Heart right ventricle (tissue), 16 donors: ENCODE measurements around the gene FAM124B. TPM values are rescaled to one million over a fixed set of nuclear protein-coding genes. Genes with fewer than 3 reads are reported as not detected.
A peak's percentile ranks its signal among the peaks of the same experiment; 100 is the strongest.

Experiments used
- ATAC-seq, 8 donors: fragments of 200-7000 bp; cut with Tn5 transposase; one replicate each; pipeline ENCODE4 v1.9.1; 2020; ENCODE audit warnings: mild to moderate bottlenecking in 8 of 8, moderate library complexity in 8 of 8, moderate number of reproducible peaks in 1 of 8
- DNase-seq, 2 donors: peaks; one replicate each; pipeline ENCODE4 v3.0.0-alpha.2; 2020
- H3K27ac ChIP-seq, 10 donors: fragments of 200-600 bp; sonication (generic) in 2 of 10; one replicate each; pipeline versions ENCODE4 v1.5.0 to v1.8.0; 2020 to 2022; ENCODE audit warnings: mild to moderate bottlenecking in 3 of 10
- H3K27me3 ChIP-seq, 7 donors: fragments of 200-600 bp; one replicate each; pipeline ENCODE4 v1.8.0; 2021 to 2022; ENCODE audit warnings: mild to moderate bottlenecking in 2 of 7
- H3K36me3 ChIP-seq, 9 donors: fragments of 200-600 bp; sonication (generic) in 1 of 9; one replicate each; pipeline versions ENCODE4 v1.5.0 to v1.8.0; 2020 to 2022; ENCODE audit warnings: mild to moderate bottlenecking in 2 of 9
- H3K4me1 ChIP-seq, 9 donors: fragments of 200-600 bp; sonication (generic) in 1 of 9; one replicate each; pipeline versions ENCODE4 v1.5.0 to v1.8.0; 2020 to 2022; ENCODE audit warnings: mild to moderate bottlenecking in 4 of 9
- H3K4me3 ChIP-seq, 10 donors: fragments of 200-600 bp; sonication (generic) in 2 of 10; one replicate each; pipeline versions ENCODE4 v1.5.0 to v1.8.0; 2020 to 2022; ENCODE audit warnings: mild to moderate bottlenecking in 7 of 10, moderate library complexity in 2 of 10
- H3K9me3 ChIP-seq, 11 donors: fragments of 200-600 bp in 10 of 11; sonication (generic) in 2 of 11; one replicate each; pipeline versions ENCODE4 v1.5.0 to v1.8.0; 2013 to 2022; ENCODE audit warnings: mild to moderate bottlenecking in 2 of 11, control low read depth in 1 of 11, moderate library complexity in 1 of 11
- CTCF ChIP-seq, 9 donors: fragments of 200-600 bp; sonication (generic) in 2 of 9; IDR thresholded peaks; one replicate each; pipeline versions ENCODE4 v1.5.0 to v1.8.0; 2021 to 2022; ENCODE audit warnings: antibody characterized with exemption in 9 of 9, mild to moderate bottlenecking in 5 of 9, moderate library complexity in 1 of 9
- WGBS, 2 donors: extraction: QIAGEN DNeasy Blood & Tissue Kit; methylation state at CpG; one replicate each; pipeline ENCODE4 v1.1.7; 2013; ENCODE audit warnings: inconsistent platforms in 1 of 2; 5-methylcytosine and 5-hydroxymethylcytosine counted together
- intact Hi-C, 10 donors: fragments of 100-400 bp; cut with DNase I; formaldehyde crosslinking; loops; one replicate each; pipeline versions ENCODE4 v1.11.1 to v1.14.2; 2022
- polyA plus RNA-seq, 2 donors: library from polyadenylated mRNA; stranded (reverse); fragments of 200-250 nt; gene quantifications; one replicate each; pipeline ENCODE4 v1.2.3, GENCODE V29; 2013
- total RNA-seq, 10 donors: library from RNA; stranded (reverse); fragmentation: NEBNext Ultra II Directional in 3 of 10; extraction: Animal tissue kit (Norgen Biotek cat#: 25700) in 3 of 10; gene quantifications; one replicate each; pipeline versions ENCODE4 v1.2.1 to v1.2.4, GENCODE V29; 2021 to 2023
- donor health status: Arrhythmogenic right ventricular cardiomyopathy.
- donor health status: ischemic (EF 13 %, LVEDD 7.1; RV severe dilation, severe dysfunction).
- donor health status: healthy with polysubstance abuse.
- donor health status: DM: no; HTN: yes; CAD: no.
- donor health status: DM: no; HTN: no; CAD: no.
- donor health status: ischemic (EF 25% LVEDD 6.9; RV normal size, moderate dysfunction).
- donor health status: ischemic (EF 25% LVEDD 5.7; RV mildly dilated, moderate dysfunction).
- donor health status: healthy.
- donor health status: DM: yes; HTN: yes; CAD: no.
- donor health status: Ischemic cardiomyopathy.
- donor health status: ischemic (EF 35%, LVEDD 5.7; RV mildly dilated, moderate dysfunction).
- donor health status: nonischemic (EF 11% LVEDD 7.7; RV severe dilation, severe dysfunction).
- donor health status: DM: yes; HTN: yes; CAD: no.
- donor health status: PGD.
- donor health status: ischemic (EF 29% LVEDD 5.4; RV normal size, mild dysfunction).
- donor health status: nonischemic (EF 23%, LVEDD 6.1; RV moderate dilation, normal function).

Gene FAM124B
- total and polyA plus RNA-seq, 12 donors, result 0.62 to 3.9 (median 1.7) TPM

DNA sequence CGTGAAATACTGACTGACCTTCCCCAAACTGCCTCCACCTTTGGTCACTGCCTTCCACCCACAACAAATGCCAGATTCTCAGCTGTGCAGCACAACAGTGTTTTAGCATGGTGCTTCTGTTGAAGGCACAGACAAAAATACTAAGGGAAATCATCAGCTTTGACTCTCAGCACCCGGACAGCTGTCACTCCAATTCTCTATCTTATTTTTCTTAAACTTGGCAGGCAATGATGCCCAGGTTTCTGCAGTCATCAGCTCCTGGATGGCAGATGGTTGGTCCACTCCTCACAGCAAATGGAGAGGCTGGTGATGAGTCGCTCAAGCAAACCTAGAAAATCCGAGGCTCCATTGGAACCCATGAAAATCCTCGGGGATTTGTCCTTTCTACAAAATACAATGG is 2.9 kb upstream of the FAM124B start:
- DNase-seq, result no peak
- 78 to 82% methylated on average over 5 of the region's 5 CpGs for WGBS, 2 donors
- ATAC-seq, result no peak
- peaks cover 0 to 36% (median 9%) of the 10 kb centered on the region in 9 donors for H3K4me1 ChIP-seq
- no peaks in the 10 kb centered on the region for H3K27me3 ChIP-seq
- peaks cover 0 to 4% (median 0%) of the 10 kb centered on the region in 11 donors for H3K9me3 ChIP-seq
- H3K27ac ChIP-seq, result no peak overlapping the region
- no peak overlapping the region for H3K4me3 ChIP-seq
- intact Hi-C loops, result loop anchor here in 1 of 10 donors (5.0 kb wide), 2 partner anchors 37 to 38 kb away; no protein-coding TSS in a partner anchor
- no peak for TF ChIP-seq CTCF (IDR thresholded peaks at IDR 0.05)
- H3K36me3 ChIP-seq, result no peaks in the 10 kb centered on the region

GRCh38 chr2:224403657-224404056 is 1.8 kb upstream of the FAM124B start:
- peaks cover 0 to 41% (median 9%) of the 10 kb centered on the region in 9 donors for H3K4me1 ChIP-seq
- H3K27me3 ChIP-seq, result no peaks in the 10 kb centered on the region
- no peaks in the 10 kb centered on the region for H3K36me3 ChIP-seq
- no peak overlapping the region for H3K27ac ChIP-seq
- no peak for DNase-seq
- no peak overlapping the region for H3K4me3 ChIP-seq
- no peak for ATAC-seq
- TF ChIP-seq CTCF (IDR thresholded peaks at IDR 0.05), result no peak
- peaks cover 0 to 4% (median 0%) of the 10 kb centered on the region in 11 donors for H3K9me3 ChIP-seq
- intact Hi-C loops, result loop anchor here in 1 of 10 donors (5.0 kb wide), 2 partner anchors 36 to 39 kb away; no protein-coding TSS in a partner anchor
- 95 to 96% methylated on average over 2 of the region's 2 CpGs for WGBS, 2 donors

DNA sequence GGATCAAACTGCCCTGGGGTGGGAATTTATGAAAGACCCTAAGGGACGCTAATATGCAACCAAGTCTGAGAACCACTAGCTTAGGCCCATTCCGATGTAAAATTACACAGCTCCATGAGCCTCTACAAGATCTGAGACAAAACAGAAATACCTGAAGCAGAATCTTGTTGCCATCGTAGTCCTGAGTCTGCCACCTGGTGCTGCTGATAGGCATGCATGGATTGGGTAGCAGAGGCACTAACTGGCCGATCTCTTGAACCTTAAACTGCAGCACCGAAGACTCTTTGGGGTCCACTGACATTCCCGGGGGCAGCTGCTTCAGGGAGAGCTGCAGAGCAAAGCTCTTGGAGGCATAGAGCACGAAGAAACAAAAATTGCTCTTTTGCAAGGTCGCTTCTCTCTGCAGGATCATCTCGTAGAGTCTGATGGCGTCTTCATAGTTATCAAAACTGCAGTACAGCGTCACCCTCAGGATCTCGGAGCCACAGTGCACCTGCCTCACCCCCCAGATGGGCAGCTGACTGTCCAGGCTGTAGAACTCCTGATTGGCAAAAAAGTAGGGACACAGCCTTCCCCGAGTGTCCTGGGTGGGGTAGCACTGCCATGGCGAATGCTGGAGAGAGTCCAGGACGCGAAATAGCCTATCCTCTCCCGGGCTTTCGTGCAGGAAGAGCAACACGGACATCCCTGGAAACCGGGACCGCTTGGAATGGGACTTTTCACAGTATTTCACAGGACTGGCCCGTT is 848 bp downstream of the FAM124B start:
- 56 to 68% methylated on average over 22 of the region's 22 CpGs for WGBS, 2 donors
- Histone ChIP-seq H3K27me3 (no peaks in the 10 kb centered on the region), H3K9me3 (peaks cover 0 to 4% (median 0%) of the 10 kb centered on the region in 11 donors), H3K36me3 (no peaks in the 10 kb centered on the region), H3K4me1 (peaks cover 0 to 41% (median 9%) of the 10 kb centered on the region in 9 donors), H3K4me3 (peak overlapping the region; percentile 23 to 61 (median 53)), H3K27ac (peak overlapping the region; percentile 21 to 80 (median 68))
- ATAC-seq (peak; percentile 22 to 69 (median 47)), DNase-seq (peak in 1 of 2 donors; percentile 17)
- intact Hi-C loops, result loop anchor here in 1 of 10 donors (5.0 kb wide), 2 partner anchors 34 to 41 kb away; no protein-coding TSS in a partner anchor
- TF ChIP-seq CTCF (IDR thresholded peaks at IDR 0.05), result peak in 1 of 9 donors; percentile 22

DNA sequence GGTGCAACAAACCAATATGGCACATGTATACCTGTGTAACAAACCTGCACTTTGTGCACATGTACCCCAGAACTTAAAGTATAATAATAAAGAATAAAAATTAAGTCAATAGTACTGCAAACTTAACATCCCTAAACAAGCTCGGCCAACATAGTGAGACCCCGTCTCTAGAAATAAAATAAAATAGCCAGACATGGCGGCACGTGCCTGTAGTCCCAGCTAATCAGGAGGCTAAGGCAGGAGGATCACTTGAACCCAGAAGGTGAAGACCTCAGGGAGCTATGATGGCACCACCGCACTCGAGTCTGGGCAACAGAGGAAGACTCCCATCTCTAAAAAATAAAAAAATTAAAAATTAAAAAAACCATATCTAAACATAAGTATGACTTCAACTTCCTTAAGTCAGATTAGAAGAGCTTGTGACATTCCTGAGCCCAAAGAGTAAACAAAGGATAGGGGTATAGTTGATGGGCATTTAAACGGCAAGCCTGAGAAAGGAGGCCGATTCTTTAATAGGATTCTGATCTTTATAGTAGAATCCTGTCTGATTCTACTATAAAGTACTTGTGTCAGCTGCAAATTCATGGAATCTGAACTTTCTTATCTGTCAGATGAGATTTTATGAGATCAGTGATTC is 1.6 kb downstream of the FAM124B start:
- intact Hi-C loops, result loop anchor here in 1 of 10 donors (5.0 kb wide), 2 partner anchors 33 to 42 kb away; no protein-coding TSS in a partner anchor
- peaks cover 0 to 36% (median 9%) of the 10 kb centered on the region in 9 donors for H3K4me1 ChIP-seq
- no peaks in the 10 kb centered on the region for H3K27me3 ChIP-seq
- no peaks in the 10 kb centered on the region for H3K9me3 ChIP-seq
- 67 to 75% methylated on average over 8 of the region's 8 CpGs for WGBS, 2 donors
- DNase-seq, result no peak
- peak overlapping the region in 6 of 10 donors; percentile 51 to 80 (median 75) for H3K27ac ChIP-seq
- H3K36me3 ChIP-seq, result no peaks in the 10 kb centered on the region
- TF ChIP-seq CTCF (IDR thresholded peaks at IDR 0.05), result no peak
- peak overlapping the region; percentile 23 to 61 (median 53) for H3K4me3 ChIP-seq
- no peak for ATAC-seq
